GM10266 (cell line): ENCODE data around the gene MOGAT3.
"Not testable (repeated sequence)": the region's sequence is repeated elsewhere in the genome, so short reads cannot be mapped to it uniquely, and the experiment has no call there.

Source experiments
- DNase-seq: peaks from one replicate; pipeline ENCODE4 v3.0.0; 2012; ENCODE audit errors: extremely low spot score
- TF ChIP-seq, protein P1 (sequence below): IDR thresholded peaks from 2 replicates; pipeline ENCODE4 v1.5.1; 2012; ENCODE audit warnings: mild to moderate bottlenecking, low read depth; ENCODE audit not compliant: control insufficient read depth, insufficient read depth; ENCODE audit errors: missing control alignments

MOGAT3 gene

GRCh38 chr7:101201695-101202602 lies 1.1 kb upstream of the MOGAT3 start:
- TF ChIP-seq, protein P1, sequence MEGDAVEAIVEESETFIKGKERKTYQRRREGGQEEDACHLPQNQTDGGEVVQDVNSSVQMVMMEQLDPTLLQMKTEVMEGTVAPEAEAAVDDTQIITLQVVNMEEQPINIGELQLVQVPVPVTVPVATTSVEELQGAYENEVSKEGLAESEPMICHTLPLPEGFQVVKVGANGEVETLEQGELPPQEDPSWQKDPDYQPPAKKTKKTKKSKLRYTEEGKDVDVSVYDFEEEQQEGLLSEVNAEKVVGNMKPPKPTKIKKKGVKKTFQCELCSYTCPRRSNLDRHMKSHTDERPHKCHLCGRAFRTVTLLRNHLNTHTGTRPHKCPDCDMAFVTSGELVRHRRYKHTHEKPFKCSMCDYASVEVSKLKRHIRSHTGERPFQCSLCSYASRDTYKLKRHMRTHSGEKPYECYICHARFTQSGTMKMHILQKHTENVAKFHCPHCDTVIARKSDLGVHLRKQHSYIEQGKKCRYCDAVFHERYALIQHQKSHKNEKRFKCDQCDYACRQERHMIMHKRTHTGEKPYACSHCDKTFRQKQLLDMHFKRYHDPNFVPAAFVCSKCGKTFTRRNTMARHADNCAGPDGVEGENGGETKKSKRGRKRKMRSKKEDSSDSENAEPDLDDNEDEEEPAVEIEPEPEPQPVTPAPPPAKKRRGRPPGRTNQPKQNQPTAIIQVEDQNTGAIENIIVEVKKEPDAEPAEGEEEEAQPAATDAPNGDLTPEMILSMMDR, result no peak
- no peak for DNase-seq

- no peak for DNase-seq
- TF ChIP-seq, protein P1, result no peak
These were observed 353 bp downstream of the MOGAT3 start for GRCh38 chr7:101200504-101200861.

GRCh38 chr7:101199522-101199921 lies 1.3 kb downstream of the MOGAT3 start:
- not testable (repeated sequence) for DNase-seq

DNA sequence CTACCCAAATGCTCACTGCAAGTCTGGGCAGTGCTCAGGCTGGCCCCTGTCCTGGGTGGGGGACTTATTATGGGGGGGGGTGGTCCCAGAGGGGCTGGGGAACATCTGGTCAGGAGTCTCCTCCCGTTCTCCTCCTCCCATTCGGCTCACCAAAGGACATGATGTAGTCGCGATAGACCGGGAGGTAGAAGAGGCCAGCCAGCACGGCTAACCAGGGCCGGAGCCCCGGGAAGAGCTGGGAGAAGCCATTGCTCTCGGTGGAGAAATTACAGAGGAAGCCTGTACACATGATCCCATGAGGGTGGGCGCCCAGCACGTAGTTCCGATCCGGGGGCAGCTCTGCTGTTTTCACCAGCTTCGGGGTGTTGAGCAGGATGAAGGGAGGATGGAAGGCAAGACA lies 2.4 kb downstream of the MOGAT3 start:
- TF ChIP-seq, protein P1, result no peak

DNA sequence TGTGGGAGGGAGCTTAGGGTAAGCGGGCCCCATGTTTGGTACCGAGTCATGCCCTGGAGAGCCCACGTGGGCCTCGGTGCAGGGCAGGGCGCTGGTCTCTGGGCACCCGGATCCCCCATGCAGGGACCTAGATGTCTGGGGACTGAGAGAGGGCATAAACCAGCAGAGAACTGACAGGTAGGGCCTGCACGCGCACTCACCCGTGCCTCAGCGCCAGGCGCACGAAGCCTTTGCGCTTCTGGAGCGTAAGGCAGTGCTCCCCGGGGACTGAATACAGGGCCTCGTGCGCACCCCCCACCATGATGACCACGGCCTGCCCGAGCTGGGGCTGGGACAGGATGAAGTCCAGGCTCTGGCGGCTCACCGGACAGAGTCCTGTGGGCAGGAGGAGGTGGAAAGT lies 2.8 kb downstream of the MOGAT3 start:
- TF ChIP-seq, protein P1, result no peak

More for the DNA sequence above, 2.4 kb downstream of the MOGAT3 start:
- no peak for DNase-seq

DNA sequence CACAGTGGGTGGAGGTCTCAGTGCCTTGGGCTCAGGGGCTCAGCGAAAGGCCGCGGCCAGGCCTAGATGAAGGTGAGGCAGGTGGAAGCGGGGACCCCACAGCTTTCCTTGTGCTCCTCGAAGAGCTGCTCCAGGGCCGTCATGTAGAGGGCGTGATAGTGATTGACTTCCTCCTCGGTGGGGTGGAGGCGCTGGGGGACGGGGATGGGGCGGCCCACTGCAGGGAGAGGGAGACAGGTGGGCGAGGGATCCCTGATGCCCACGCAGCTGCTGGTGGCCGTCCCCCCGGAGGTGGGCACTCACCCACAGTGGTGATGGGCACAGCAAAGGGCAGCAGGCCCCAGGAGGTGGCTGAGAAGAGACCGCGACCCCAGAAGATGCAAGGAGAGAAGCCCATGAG lies 5.0 kb downstream of the MOGAT3 start:
- no peak for DNase-seq
- TF ChIP-seq, protein P1, result no peak

More for the DNA sequence above, 2.8 kb downstream of the MOGAT3 start:
- no peak for DNase-seq

- TF ChIP-seq, protein P1, result no peak
These were observed 11.7 kb downstream of the MOGAT3 start for GRCh38 chr7:101189109-101189508.

More at GRCh38 chr7:101189109-101189508, 11.7 kb downstream of the MOGAT3 start:
- DNase-seq, result no peak
